HG03025 (cell line): ENCODE measurements around the gene PFDN1.
"Not testable (repeated sequence)": the region's sequence is repeated elsewhere in the genome, so short reads cannot be mapped to it uniquely, and the experiment has no call there.

ENCODE experiments used
- ATAC-seq: cut with Tn5 transposase; IDR thresholded peaks from one replicate; pipeline ENCODE4 v1.9.1; 2021; ENCODE audit warnings: mild to moderate bottlenecking, moderate library complexity; ENCODE audit not compliant: unreplicated experiment, low FRiP score

Gene PFDN1, protein sequence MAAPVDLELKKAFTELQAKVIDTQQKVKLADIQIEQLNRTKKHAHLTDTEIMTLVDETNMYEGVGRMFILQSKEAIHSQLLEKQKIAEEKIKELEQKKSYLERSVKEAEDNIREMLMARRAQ

DNA sequence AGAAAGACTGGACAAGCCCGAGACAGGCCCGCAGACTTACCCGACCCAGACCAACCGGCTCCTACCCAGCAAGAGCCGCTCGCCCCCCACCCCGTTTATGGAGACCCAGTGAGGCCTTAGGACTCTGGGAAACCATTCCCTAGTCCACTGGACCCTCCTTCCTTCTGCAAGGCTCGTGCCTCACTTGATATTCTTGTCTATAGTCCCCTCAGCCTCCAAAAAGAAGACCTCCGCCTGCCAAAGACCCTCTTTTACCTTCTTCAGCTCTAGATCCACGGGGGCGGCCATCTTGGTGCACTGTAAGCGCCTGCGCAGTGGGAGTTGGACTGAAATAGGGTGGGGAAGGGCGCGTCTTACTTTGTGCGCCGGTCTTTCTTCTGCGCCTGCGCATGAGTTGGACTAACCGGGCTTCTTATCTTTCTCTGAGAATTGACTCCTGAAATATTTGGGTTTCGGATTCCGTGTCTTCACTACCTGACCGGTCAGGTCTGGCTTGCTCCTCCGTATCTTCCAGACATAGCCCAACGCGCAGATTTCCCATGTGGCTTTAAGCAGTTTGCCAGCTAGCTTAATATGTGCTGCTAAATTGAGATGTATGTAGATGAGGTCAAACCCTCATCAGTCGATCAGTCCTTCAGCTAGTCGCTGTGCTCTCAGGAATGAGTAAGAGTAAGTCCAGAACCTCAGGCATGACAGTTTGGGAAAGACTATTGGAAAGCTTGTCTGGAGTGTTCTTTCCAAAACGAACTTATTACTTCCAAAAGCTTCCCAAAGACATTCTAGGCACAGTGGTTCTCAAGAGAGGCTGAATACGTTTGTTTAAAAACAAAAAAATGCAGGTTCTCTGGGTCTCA, at the start of gene PFDN1:
PFDN1 (minus strand) TSS at position 316 of the 854 bp plus-strand sequence; CDS start at position 288, 28 bp downstream.
- peak; percentile 96 for ATAC-seq

DNA sequence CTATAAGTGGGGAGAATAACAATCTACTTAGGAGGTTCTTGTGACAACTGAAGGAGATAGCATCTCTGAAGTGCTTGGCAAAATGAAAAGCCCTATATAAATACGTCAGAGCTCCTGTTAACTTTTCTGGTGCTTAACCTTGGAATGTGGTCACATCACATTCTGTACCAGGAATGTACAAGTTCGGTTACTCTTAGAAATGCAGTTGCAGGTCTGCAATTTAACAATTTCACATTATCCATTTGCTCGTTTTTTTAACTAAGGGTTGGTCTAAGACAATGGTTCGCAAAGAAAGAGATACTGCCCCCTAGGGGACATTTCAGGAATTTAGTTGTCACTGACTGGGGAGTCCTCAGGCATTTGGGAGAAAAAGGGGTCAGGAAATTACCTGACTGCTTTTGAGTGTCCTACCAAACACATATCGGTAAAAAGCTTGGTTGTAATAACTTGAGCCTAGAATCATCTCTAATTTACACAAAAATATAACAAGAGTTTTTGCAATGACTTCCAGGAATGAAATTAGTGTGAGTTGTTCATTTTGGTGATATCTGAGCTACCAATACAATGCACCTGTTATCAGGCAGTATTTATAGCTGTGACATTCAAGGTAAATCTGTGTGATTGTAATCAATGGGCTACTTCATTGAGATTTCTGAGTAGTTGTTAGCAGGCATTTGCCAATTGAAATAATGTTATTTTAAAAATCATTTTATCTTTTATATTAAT, 48.9 kb upstream of the PFDN1 start:
- peak; percentile 69 for ATAC-seq

DNA sequence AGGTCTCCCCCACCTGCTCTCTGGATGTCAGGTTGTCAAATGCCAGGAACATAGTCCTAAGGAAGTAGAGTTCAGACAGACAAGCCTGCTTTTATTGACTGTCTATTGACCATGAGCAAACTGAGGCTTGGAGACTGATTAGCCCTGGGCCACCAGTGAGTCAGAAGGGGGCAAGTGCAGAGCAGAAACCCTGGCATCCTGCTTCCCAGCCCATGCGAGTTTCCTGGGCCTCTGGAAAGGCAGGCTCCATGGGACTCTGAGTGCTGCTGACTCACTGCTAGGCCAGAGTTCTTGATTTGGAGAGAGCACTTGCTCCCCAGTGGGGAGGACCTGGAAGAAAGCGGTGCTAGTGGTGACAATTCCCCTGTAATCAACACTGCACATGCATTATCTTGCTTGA, 46.3 kb upstream of the PFDN1 start:
- ATAC-seq = no peak

DNA sequence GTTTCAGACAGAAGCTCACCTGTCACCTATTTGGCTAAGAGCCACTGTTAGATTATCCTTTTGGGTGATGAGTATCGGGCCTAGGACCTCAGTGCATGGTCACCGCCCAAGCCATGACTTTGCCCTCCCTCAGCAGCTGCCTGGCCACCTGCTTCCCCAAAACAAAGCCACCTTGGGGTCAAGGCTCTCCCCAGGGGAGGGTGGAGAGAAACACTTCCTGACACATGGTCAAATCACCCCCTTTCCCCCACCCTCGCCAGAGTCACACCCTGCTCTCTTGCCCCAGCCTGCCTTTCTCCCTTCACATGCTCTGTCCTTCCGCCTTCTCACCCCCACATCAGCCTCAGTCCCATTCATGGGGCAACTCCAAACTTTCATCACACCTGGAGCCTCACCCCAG, 45.2 kb upstream of the PFDN1 start:
- ATAC-seq = no peak

DNA sequence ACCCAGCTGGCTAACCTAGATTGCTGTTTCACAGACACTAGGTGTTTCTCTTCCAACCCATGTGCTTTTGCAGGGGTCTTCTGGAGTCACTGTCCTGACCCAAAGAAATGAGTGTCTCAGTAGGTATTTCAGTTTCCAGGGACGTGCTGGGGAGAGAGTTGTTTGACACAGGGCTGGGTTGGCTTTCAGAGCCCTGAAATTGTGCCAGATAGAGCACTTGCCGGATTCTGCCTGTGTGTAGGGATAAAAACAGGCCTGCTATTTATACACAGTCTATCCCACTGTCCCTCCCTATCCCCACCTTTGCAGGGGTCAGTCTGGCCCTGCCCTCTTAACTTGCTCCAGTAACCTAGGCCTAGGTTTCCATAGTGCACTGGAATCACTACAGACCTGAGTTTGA, 44.5 kb upstream of the PFDN1 start:
- no peak for ATAC-seq

DNA sequence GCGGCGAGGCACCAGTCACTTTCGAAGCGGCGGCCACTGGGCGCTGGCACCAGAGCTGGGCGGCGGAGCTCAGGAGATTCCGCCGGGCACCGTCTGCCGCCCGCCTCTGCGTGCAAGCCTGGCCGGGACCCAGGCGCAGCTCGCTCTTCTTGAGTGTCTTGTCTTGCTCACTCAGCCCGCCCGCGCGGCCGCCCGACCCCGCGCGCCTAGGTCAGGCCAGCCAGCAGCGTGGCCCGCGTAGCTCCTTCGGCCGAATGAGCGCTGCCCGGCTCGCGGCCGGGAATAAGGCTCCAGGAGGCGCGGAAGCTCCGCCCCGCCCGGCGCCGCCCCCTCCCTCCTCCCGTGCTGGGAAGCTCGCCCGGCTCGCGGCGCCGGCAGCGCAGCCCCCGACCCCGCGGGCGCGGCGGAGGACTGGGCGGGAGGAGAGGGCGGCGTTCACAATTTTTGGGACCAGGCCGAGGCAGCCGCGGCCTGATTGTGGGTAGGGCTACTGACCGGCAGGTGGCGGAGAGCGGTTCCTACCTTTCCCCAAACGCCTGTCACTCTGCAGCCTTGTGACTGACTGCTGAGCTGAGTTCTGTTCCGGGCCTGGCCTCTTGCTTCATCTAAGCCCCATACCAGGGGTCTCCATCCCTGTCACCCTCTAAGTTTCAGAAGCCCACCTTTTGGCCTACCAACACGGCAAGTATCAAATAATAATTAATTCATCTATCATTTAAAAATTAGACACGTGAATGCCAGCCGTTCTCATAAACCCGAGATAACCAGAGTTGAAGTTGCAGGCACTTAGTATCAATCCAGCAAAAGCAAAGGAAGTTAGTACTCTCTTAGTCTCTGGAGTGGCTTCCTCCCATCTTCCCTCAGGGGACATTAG, 43.7 kb upstream of the PFDN1 start, which contains the start of gene HBEGF:
HBEGF (minus strand) TSS at position 256 of the 874 bp plus-strand sequence. CDS start 275 bp downstream, outside the sequence.
- ATAC-seq = peak; percentile 79

DNA sequence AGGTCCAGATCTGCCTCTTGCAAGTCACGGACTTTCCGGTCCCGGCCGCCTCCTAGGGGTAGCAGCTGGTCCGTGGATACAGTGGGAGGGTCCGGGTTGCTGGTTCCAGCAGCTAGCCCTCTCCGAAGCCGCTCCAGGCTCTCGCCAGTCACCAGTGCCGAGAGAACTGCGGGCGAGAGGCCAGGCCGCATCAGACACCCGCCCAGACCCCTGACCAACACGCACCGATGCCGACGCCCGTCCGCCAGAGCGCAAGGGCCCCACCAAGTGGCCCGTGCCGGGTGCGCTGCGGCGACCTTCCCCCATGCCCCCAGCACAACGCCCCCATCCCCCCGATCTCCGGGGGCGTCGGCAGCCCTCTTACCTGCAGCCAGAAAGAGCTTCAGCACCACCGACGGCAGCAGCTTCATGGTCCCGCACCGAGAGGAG, 43.0 kb upstream of the PFDN1 start:
- peak; percentile 16 for ATAC-seq

DNA sequence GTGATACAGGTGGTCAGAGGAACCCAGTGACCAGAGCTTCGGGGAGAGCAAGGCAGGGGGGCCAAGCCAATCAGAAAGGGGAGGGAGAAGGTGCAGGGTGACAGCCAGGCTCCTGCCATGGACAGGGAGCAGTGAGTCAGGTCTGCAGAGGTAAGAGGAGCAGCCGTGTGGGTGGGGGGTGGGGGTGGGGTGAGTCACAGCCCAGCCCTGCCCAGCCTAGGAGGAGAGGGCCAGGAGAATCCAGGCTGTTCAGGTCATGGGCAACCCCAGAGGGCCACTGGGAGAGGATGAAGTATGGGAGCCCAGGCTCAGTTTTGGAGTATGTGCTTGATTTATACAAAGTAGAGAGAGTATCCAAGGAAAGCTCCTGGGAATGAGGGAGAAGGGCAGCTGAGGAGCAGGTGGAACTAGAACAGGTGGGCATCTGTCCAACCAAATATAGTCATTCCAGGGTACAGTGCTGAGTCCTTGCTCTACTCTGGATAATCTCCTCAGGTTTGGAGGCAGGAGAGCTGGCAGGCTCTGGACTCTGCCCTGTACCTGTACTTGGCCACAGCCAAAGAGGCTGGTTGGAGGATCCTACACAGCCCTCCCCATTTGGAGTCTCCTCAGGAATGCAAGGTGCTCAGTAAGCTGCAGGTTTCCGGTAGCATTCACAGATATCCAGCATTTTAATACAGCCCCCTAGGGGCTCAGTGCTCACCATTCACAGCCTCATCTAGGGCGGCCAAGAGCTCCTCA, 42.0 kb upstream of the PFDN1 start:
- ATAC-seq = no peak

DNA sequence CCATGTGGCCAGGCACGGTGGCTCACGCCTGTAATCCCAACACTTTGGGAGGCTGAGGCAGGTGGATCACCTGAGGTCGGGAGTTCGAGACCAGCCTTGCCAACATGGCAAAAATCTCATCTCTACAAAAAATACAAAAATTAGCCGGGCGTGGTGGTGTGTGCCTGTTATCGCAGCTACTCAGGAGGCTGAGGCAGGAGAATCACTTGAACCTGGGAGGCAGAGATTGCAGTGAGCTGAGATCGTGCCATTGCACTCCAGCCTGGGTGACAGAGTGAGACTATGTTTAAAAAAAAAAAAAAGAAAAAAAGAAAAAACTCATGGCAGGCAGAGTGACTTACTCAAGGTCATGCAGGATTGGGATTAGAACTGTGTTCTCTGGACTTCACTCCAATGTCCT, 40.9 kb upstream of the PFDN1 start:
- not testable (repeated sequence) for ATAC-seq

DNA sequence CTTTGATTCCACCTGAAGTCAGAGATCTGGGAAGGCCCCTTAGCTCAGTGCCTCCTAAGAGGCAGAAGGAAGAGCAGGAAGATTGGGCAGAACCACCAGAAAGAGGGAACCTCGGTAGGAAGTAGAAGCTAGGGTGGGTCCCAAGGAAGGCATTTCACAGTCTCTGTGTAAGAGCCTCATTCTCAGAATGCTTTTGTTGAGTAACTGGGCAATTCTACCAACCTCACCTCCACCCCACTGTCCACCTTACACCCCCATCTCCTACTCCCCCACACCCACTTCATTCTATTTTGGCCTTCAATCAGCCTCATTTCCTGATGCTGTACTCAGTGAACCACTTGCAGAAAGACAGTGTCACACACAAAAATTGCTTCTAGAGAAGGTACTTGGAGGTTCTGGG, 40.0 kb upstream of the PFDN1 start:
- ATAC-seq = no peak

DNA sequence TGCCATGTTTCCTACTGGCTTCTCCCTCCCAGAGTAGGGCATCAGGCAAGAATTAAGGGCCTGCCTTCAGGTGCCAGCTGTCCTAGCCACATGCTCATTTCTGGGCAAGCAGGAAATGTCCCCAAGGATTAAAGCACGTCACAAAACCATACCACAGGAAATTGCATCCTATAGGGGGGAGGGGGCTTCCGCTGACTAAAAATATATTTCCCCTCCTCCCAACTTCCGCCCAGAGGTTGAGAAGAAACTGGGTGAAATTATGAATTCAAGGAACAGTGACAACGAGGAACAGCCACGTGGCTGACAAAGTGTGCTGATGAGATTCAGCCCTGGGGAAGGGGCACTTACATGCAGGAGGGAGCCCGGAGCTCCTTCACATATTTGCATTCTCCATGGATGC, 39.4 kb upstream of the PFDN1 start:
- no peak for ATAC-seq

DNA sequence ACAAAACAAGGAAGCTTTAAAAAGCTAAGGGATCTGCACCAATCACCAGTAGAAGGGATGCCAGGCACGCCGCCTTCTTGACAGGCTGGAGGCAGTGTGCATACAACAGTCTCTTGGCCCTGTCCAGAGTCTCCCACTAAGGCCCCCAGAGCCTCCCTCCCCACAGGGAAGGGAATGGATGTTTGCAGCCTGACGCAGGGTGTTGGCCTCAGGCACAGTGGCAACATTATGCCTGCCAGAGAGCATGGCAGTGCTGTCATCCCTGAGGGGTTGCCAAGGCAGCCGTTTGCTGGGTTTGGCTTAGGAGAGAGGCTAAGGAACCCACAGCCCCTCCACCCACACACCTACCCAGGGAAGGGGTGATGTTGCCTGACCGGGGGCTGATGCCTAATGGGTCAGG, 38.7 kb upstream of the PFDN1 start:
- ATAC-seq = no peak

DNA sequence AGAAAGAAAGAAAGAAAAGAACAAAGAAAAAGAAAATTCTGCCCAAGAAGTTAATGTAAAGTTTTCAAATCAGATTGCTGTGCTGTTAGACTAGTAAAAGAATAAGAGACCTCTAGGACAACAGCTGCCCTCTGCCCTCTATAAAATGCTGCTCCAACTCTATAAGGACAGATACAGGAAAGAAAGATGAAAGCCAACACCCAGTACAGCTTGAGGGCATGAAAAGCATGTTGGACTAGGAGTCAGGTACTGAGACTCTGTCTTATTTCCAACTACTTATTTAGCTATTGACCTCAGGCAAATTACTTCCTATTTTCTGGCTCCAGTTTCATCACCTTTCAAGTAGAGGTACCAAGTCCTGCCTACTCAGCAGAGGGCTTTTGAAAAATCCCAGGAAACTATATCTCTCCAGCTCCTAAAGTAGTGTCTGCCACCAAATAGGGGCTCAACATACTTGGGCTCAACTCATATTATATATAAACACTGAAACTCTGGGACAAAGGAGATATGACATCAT, 37.8 kb upstream of the PFDN1 start:
- ATAC-seq = no peak

DNA sequence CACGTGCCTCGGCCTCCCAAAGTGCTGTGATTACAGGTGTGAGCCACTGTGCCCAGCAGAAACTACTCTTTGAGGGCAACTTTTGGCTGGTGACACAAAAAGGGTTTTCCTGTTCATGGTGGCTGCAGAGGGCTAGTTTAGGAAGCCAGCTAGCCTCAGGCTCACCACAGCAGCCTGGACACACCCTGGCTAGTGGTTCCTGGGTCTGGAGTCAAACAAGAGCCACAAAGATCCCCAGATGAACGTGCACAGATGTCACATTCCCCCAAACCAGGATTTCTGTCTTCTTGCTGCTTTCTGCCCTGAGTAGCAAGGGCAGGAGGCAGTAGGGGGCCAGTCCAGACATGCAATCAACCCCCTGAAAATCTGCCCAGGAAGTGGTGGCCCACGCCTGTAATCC, 36.7 kb upstream of the PFDN1 start:
- no peak for ATAC-seq

DNA sequence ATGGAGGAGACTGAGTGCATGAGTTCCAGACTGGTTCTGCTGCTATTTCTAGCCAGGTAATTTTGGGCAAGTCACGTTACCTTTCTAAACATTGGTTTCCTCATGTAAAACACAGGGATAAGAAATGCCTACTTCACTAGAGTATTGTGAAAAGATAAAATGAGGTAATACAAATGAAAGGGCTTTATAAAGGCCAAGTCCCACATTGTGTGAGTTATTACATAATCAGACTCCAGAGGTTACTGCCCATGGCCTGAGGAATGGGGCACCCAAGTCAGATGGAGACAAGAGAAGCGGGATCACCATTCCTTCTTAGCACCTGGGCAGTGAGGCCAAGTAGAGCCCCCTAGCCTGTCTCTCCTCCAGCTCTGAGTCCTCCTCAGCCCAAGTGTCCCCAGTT, 36.0 kb upstream of the PFDN1 start:
- ATAC-seq = no peak

DNA sequence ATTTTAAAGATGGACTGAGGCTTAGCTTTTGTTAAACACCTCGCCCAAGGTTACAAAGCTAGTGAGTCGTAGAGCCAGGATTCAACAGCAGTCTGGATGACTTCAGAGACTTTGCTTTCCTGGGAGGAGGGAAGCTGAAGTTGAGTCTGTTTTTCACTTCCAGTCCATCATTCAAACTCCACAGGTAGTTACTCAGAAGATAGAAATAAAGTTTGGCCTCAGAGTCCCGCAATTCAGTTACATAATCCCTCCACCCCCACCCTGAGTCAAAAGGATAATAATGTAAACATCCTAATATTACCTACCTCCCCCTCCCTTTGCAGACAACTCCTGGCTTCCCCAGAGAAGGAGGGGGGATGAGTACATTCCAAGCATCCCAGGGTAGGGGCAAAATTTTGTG, 35.4 kb upstream of the PFDN1 start:
- no peak for ATAC-seq

DNA sequence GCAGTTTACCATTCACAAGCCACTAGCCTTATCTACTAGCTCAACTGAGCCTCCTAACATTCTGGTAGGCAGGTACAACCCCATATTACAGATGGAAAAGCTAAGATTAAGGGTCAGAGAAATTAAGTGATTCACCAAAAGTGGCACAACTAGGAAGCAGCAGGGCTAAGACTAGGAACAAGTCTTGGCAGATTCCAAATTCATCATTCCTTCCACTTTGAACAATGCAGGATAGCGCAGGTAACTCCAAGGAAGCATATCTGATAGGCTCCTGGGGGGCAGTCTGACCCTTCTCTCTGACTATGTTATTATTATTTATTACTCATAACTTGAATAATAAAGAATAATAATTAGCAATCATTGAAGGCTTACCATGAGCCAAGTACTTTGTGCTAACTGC, 35.0 kb upstream of the PFDN1 start:
- ATAC-seq = no peak

DNA sequence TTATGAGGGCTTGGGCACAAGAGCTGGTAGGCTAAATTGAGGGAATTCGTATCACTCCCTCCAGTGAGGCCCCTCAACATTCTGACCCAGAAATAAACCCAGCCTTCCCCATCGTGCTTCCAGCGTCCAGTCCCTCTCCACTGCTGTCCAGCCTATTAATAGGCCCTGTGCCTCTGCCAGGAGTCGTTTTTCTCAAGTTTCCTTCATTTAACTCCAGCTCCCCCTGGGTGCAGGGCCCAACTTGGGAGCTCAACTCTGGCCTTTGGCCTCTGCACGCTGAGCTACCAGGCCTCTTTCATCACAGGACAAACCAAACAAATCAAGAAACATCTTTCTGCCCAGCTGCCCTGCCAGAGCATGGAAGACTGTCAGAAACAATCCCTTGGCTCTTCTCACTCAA, 33.5 kb upstream of the PFDN1 start:
- ATAC-seq = no peak

DNA sequence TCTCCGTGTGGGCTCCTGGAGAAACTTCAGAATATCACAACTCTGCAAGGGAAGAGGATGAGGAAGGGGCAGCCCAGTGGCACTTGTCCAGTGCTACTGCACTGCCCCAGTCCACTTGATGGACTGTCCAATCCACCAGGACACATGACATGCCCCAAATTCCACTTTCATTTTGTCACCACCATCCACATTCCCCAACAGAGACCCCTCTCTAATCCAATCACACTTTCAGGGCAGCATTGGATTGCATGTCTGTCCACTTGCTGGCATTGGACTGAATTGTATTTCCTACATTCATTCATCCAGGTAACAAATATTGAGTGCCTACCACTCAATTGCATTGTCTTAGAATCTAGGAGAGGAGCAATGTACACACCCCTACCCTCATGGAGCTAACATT, 28.7 kb upstream of the PFDN1 start:
- no peak for ATAC-seq
